Tibial nerve (tissue), 4 donors: ENCODE measurements around the gene DDA1. TPM values are rescaled to one million over a fixed set of nuclear protein-coding genes. Genes with fewer than 3 reads are reported as not detected.

Experiments
- DNase-seq, 2 donors: peaks; one replicate each; pipeline ENCODE4 v3.0.0-alpha.2; 2019; ENCODE audit warnings: low spot score in 2 of 2
- H3K27ac ChIP-seq, 4 donors: fragments of 200-600 bp; sonication (generic) in 3 of 4; one replicate each; pipeline ENCODE4 v1.5.1; 2017 to 2019; ENCODE audit warnings: mild to moderate bottlenecking in 1 of 4
- H3K27me3 ChIP-seq, 2 donors: fragments of 200-600 bp; sonication (generic) in 1 of 2; one replicate each; pipeline versions ENCODE4 v1.5.1 to v1.6.0; 2017 to 2019
- H3K36me3 ChIP-seq, 3 donors: fragments of 200-600 bp; sonication (generic); one replicate each; pipeline ENCODE4 v1.5.1; 2018 to 2019
- H3K4me1 ChIP-seq, 4 donors: fragments of 200-600 bp; sonication (generic) in 3 of 4; one replicate each; pipeline ENCODE4 v1.5.1; 2017 to 2019
- H3K4me3 ChIP-seq, 4 donors: fragments of 200-600 bp; sonication (generic) in 3 of 4; one replicate each; pipeline ENCODE4 v1.5.1; 2017 to 2019; ENCODE audit warnings: mild to moderate bottlenecking in 1 of 4, moderate library complexity in 1 of 4
- H3K9me3 ChIP-seq, 4 donors: fragments of 200-600 bp; sonication (generic) in 3 of 4; one replicate each; pipeline ENCODE4 v1.5.1; 2017 to 2019
- EP300 ChIP-seq, 2 donors: sonication (generic); formaldehyde crosslinking; IDR thresholded peaks; one replicate each; pipeline ENCODE4 v1.6.1; 2017; ENCODE audit warnings: antibody characterized with exemption in 2 of 2, mild to moderate bottlenecking in 1 of 2
- POLR2A ChIP-seq, 2 donors: fragments of 450-650 bp; IDR thresholded peaks; one replicate each; pipeline ENCODE4 v1.6.1; 2017; ENCODE audit warnings: antibody characterized with exemption in 2 of 2, mild to moderate bottlenecking in 2 of 2, moderate library complexity in 2 of 2
- WGBS, 2 donors: methylation state at CpG; one replicate each; pipeline ENCODE4 v1.1.5; 2018; 5-methylcytosine and 5-hydroxymethylcytosine counted together
- total RNA-seq, 4 donors: library from RNA; depleted of rRNA; stranded (reverse); fragments of >200 nt; gene quantifications; one replicate each; pipeline ENCODE4 v1.1.0, GENCODE V29; 2016
- TF ChIP-seq, protein P1 (sequence below), 5 experiments: fragments of 200-600 bp in 3 of 5; fragments of 450-650 bp in 2 of 5; sonication (generic) in 3 of 5; IDR thresholded peaks; one replicate each; pipeline ENCODE4 v1.5.1; 2016 to 2019; ENCODE audit warnings: antibody characterized with exemption in 5 of 5, mild to moderate bottlenecking in 3 of 5, moderate library complexity in 2 of 5

The DDA1 gene
- total RNA-seq, 4 donors from 2014 or later = 5.7 to 14.7 (median 7.8) TPM

DNA sequence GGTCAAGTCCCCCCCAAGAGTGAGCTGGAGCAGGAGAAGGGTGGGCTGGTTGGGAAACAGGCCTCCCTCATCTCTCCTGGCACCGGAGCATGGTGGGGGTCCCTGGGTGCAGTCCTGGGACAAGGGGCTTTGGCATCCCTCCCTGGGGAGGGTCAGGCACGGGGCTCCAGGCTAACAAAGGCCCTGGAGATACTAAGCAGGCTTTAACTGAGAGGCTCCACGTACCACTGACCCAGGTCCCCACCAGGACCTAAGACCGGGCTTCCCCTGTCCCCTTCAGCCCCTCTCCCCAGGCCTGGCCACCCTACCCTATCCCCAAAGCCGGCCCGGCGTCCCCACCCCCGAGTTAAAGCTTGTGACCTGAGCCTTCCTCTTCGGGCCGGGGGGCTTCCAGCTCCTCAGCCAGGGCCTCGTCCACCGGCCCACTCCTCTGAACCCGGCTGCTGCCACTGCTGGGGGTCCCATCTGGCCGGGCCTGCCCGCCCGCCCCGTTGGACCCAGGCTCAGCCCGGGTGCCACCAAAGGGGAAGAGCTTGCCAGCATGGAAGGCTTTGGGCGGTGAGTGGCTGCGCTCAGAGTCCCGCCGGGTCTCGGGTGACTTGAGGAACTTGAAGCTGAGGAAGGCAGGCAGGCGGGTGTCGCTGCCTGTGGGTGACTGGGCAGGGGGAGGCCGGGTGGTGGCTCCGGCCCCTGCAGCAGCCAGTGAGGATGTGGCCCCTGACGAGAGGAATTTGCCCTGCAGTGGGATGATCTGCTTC is 15.2 kb downstream of the DDA1 start:
- no peak for DNase-seq
- WGBS, 2 donors = 71 to 80% methylated on average over 13 to 23 of the region's 28 CpGs
- H3K27ac ChIP-seq = peak overlapping the region in 3 of 4 donors; percentile 45 to 84 (median 72)
- H3K4me3 ChIP-seq = no peak overlapping the region
- TF ChIP-seq EP300 (IDR thresholded peaks at IDR 0.05) (no peak), POLR2A (IDR thresholded peaks at IDR 0.05) (no peak)
- TF ChIP-seq, protein P1, sequence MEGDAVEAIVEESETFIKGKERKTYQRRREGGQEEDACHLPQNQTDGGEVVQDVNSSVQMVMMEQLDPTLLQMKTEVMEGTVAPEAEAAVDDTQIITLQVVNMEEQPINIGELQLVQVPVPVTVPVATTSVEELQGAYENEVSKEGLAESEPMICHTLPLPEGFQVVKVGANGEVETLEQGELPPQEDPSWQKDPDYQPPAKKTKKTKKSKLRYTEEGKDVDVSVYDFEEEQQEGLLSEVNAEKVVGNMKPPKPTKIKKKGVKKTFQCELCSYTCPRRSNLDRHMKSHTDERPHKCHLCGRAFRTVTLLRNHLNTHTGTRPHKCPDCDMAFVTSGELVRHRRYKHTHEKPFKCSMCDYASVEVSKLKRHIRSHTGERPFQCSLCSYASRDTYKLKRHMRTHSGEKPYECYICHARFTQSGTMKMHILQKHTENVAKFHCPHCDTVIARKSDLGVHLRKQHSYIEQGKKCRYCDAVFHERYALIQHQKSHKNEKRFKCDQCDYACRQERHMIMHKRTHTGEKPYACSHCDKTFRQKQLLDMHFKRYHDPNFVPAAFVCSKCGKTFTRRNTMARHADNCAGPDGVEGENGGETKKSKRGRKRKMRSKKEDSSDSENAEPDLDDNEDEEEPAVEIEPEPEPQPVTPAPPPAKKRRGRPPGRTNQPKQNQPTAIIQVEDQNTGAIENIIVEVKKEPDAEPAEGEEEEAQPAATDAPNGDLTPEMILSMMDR (IDR thresholded peaks at IDR 0.05) = no peak
- peaks cover 0 to 69% (median 24%) of the 10 kb centered on the region in 4 donors for H3K4me1 ChIP-seq
- peaks cover 0 to 74% (median 12%) of the 10 kb centered on the region in 3 donors for H3K36me3 ChIP-seq
- no peaks in the 10 kb centered on the region for H3K27me3 ChIP-seq
- no peaks in the 10 kb centered on the region for H3K9me3 ChIP-seq

DNA sequence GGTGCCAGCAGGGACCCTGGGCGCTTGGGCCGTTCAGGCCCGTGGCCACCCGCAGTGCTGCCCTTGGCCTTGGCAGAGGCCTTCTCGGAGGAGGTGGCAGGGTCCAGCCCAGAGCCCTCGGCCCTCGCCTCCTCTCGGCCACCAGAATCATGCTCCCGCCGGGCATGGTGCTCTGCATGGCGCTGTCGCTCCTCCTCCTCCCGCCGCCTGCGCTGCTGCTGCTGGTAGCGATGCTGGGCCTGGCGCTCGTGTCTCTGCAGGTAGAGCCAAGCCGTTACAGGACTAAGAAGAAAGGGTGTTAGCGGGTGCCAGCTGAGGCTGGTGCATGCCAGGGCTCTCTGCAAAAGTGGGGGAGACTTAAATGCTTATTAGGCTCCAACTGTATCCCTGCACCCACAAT is 15.8 kb downstream of the DDA1 start:
- WGBS, 2 donors = 91 to 96% methylated on average over 18 to 20 of the region's 20 CpGs
- H3K27me3 ChIP-seq = no peaks in the 10 kb centered on the region
- no peak for DNase-seq
- peak overlapping the region in 1 of 4 donors; percentile 72 for H3K27ac ChIP-seq
- H3K4me1 ChIP-seq = peaks cover 0 to 70% (median 25%) of the 10 kb centered on the region in 4 donors
- peaks cover 0 to 74% (median 8%) of the 10 kb centered on the region in 3 donors for H3K36me3 ChIP-seq
- H3K4me3 ChIP-seq = no peak overlapping the region
- no peaks in the 10 kb centered on the region for H3K9me3 ChIP-seq
- TF ChIP-seq, protein P1 (IDR thresholded peaks at IDR 0.05) = no peak
- no peak for TF ChIP-seq POLR2A (IDR thresholded peaks at IDR 0.05)
- TF ChIP-seq EP300 (IDR thresholded peaks at IDR 0.05) = no peak

DNA sequence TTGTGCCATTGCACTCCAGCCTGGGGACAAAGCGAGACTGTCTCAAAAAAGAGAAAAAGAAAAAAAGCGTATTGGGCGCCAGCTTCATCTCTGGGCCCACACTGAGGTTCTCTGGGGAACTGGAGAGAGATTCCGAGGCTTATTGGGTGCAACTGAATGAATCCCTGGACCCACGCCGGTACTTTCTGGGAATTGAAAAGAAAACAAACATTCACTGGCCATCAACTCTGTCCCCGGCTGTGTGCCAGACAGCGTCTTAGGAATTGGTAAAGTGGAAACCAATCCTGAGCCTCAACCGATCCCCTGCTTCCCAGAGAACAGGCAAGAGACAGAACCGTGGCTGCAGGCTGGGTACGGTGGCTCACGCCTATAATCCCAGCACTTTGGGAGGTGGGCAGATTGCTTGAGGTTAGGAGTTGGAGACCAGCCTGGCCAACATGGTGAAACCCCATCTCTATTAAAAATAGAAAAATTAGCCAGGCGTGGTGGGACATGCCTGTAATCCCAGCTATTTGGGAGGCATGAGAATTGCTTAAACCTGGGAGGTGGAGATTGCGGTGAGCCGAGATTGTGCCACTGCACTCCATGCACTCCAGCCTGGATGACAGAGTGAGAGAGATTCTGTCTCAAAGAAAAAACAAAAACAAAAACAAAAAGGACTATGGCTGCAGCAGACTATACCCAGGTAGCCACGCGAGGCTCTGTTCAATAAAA is 16.7 kb downstream of the DDA1 start:
- Histone ChIP-seq H3K27me3 (no peaks in the 10 kb centered on the region), H3K36me3 (peaks cover 0 to 74% (median 0%) of the 10 kb centered on the region in 3 donors), H3K27ac (peak overlapping the region in 2 of 4 donors; percentile 18 to 23), H3K4me3 (no peak overlapping the region), H3K4me1 (peaks cover 0 to 70% (median 25%) of the 10 kb centered on the region in 4 donors), H3K9me3 (no peaks in the 10 kb centered on the region)
- DNase-seq = peak; percentile 69 to 71
- TF ChIP-seq EP300 (IDR thresholded peaks at IDR 0.05) = peak in 1 of 2 donors; percentile 29
- TF ChIP-seq, protein P1 (IDR thresholded peaks at IDR 0.05) = no peak
- WGBS, 2 donors = 54 to 62% methylated on average over 17 of the region's 17 CpGs

DNA sequence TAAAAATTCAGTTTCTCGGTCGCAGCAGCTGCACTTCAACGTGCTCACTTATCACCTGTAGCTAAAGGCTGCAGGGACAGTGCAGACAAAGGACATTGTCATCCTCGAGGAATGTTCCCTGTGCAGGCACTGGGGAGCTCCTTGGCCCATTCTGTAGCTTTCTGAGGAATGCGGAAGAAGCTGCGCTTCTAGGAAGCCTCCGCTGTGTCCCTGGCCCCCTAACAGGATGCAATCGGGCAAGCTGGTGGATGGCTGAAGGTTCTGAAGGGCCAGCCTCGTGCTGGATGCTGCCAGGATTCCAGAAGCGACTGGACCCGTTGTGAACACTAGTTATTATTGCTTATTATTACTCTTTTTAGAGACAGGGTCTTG is 17.2 kb downstream of the DDA1 start:
- no peaks in the 10 kb centered on the region for H3K27me3 ChIP-seq
- H3K27ac ChIP-seq = peak overlapping the region in 1 of 4 donors; percentile 23
- TF ChIP-seq EP300 (IDR thresholded peaks at IDR 0.05) = no peak
- no peak for TF ChIP-seq POLR2A (IDR thresholded peaks at IDR 0.05)
- TF ChIP-seq, protein P1 (IDR thresholded peaks at IDR 0.05) = no peak
- WGBS, 2 donors = 79 to 80% methylated on average over 11 of the region's 11 CpGs
- H3K9me3 ChIP-seq = no peaks in the 10 kb centered on the region
- DNase-seq = no peak
- H3K4me1 ChIP-seq = peaks cover 0 to 70% (median 25%) of the 10 kb centered on the region in 4 donors
- H3K36me3 ChIP-seq = peaks cover 0 to 72% (median 0%) of the 10 kb centered on the region in 3 donors
- H3K4me3 ChIP-seq = no peak overlapping the region
